Measurements from ENCODE around the gene RPS6KA2.

GRCh38 chr6:166556336-166556735 lies 70.7 kb downstream of the RPS6KA2 start:
- no peak for TF ChIP-seq CTCF (IDR thresholded peaks at IDR 0.05)
- no peak for TF ChIP-seq POLR2A (IDR thresholded peaks at IDR 0.05)

All from Peyer's patch (tissue), 4 donors.